ENCODE results near the gene HELZ2. TPM values are rescaled to one million over a fixed set of nuclear protein-coding genes. Genes with fewer than 3 reads are reported as not detected.
"Not testable (repeated sequence)": the region's sequence is repeated elsewhere in the genome, so short reads cannot be mapped to it uniquely, and the experiment has no call there.

HELZ2 gene
- total RNA-seq, 2 experiments from 2014 or later: 6.5 to 8.3 TPM

DNA sequence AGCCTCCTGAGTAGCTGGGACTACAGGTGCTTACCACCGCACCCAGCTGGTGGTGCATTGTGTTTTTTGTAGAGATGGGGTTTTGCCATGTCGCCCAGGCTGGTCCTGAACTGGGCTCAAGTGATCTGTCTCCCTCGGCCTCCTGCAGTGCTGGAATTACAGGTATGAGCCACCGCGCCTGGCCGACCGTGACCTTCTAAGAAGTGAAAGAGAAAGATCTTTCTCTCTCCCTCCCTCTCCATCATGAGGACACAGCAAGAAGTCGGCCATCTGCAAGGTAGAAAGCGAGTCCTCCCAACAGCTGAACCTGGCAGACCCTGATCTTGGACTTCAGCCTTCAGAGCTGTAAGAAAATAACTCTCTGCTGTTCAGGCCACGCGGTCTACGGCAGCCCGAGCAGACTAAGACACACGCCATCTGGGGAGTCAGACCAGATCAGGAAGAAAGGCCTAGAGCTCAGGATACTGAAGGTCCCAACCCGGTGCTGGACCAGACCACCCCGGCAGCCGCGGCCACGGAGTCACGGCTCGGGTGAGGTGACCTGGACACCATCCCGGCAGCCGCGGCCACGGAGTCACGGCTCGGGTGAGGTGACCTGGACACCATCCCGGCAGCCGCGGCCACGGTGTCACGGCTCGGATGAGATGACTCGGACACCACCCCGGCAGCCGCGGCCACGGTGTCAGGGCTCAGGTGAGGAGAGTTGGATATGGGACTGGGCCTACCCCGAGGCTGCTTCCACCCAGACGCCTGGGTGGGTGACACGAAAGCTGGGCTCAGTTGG lies 43.2 kb upstream of the HELZ2 start:
- no TSS peak for BruUV-seq (replicated peaks)
- no peak for DNase-seq (ENCODE audit: low spot score)
- Histone ChIP-seq H3K9me3 (ENCODE audit: low read length) (no peaks in the 10 kb centered on the region), H3K4me3 (ENCODE audit: low read depth, low read length, poor library complexity, severe bottlenecking) (no peak overlapping the region), H3K27ac (ENCODE audit: low read depth, low read length, poor library complexity, severe bottlenecking) (no peak overlapping the region), H3K4me2 (ENCODE audit: low read length) (no peak overlapping the region), H3K79me2 (ENCODE audit: insufficient read depth, low read depth, low read length) (no peaks in the 10 kb centered on the region; the same call in 1 of the 2 replicates), H3K36me3 (ENCODE audit: insufficient read depth, low read length) (peaks cover 45% of the 10 kb centered on the region), H3K9me2 (ENCODE audit: insufficient read depth, low read length) (no peaks in the 10 kb centered on the region), H3K4me1 (ENCODE audit: insufficient read depth, low read length, poor library complexity, severe bottlenecking) (no peaks in the 10 kb centered on the region), H4K20me1 (ENCODE audit: insufficient read depth, low read length) (no peaks in the 10 kb centered on the region), H2AFZ (ENCODE audit: low read length) (no peak overlapping the region)
- ChIA-PET POLR2A (no interaction called here), CTCF (ENCODE audit: unreplicated experiment) (no interaction called here)
- no peak for TF ChIP-seq EZH2phosphoT487 (IDR thresholded peaks at IDR 0.05; ENCODE audit: borderline replicate concordance, low read depth, low read length)
- TF ChIP-seq, protein P1, sequence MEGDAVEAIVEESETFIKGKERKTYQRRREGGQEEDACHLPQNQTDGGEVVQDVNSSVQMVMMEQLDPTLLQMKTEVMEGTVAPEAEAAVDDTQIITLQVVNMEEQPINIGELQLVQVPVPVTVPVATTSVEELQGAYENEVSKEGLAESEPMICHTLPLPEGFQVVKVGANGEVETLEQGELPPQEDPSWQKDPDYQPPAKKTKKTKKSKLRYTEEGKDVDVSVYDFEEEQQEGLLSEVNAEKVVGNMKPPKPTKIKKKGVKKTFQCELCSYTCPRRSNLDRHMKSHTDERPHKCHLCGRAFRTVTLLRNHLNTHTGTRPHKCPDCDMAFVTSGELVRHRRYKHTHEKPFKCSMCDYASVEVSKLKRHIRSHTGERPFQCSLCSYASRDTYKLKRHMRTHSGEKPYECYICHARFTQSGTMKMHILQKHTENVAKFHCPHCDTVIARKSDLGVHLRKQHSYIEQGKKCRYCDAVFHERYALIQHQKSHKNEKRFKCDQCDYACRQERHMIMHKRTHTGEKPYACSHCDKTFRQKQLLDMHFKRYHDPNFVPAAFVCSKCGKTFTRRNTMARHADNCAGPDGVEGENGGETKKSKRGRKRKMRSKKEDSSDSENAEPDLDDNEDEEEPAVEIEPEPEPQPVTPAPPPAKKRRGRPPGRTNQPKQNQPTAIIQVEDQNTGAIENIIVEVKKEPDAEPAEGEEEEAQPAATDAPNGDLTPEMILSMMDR (conservative IDR thresholded peaks at IDR 0.05; ENCODE audit: low read length): no peak
- intact Hi-C loops (cut with micrococcal nuclease; ENCODE audit: unreplicated experiment): no loop called here

DNA sequence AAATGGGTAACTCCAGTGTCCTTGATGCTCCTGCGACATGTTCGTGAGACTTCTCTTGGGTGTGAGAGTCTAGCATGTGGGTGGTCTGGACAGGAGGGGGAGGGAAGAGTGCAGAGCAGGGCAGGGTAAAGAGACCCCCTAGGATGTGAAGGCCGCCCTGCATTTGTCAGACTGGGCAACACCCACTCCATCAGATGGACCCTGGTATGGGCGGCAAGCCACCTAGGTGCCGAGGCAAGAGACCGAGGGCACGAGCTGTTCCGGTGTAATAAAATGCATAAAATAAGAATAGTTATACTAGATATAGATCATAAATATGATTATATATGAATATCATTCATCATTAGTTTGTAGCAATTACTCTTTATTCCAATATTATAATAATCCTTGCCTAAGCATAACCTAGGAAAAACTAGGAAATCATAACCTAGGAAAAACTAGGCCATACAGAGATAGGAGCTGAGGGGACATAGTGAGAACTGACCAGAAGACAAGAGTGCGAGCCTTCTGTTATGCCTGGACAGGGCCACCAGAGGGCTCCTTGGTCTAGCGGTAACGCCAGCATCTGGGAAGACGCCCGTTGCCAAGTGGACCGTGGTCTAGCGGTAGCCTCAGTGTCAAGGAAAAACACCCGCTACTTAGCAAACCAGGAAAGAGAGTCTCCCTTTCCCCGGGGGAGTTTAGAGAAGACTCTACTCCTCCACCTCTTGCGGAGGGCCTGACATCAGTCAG lies 40.0 kb upstream of the HELZ2 start:
- H3K4me1 ChIP-seq (ENCODE audit: insufficient read depth, low read length, poor library complexity, severe bottlenecking); H3K4me2 ChIP-seq (ENCODE audit: low read length); H3K79me2 ChIP-seq (ENCODE audit: insufficient read depth, low read depth, low read length); intact Hi-C loops (cut with micrococcal nuclease; ENCODE audit: unreplicated experiment); BruUV-seq (replicated peaks); H3K4me3 ChIP-seq (ENCODE audit: low read depth, low read length, poor library complexity, severe bottlenecking); H4K20me1 ChIP-seq (ENCODE audit: insufficient read depth, low read length); H3K27ac ChIP-seq (ENCODE audit: low read depth, low read length, poor library complexity, severe bottlenecking); H3K9me3 ChIP-seq (ENCODE audit: low read length); H3K9me2 ChIP-seq (ENCODE audit: insufficient read depth, low read length); DNase-seq (ENCODE audit: low spot score); H2AFZ ChIP-seq (ENCODE audit: low read length); POLR2A ChIA-PET; CTCF ChIA-PET (ENCODE audit: unreplicated experiment): not testable (repeated sequence)
- peaks cover 52% of the 10 kb centered on the region for H3K36me3 ChIP-seq (ENCODE audit: insufficient read depth, low read length)
- TF ChIP-seq, protein P1 (conservative IDR thresholded peaks at IDR 0.05; ENCODE audit: low read length): 0 out of 2 replicates have a peak, but pooled peaks have one; percentile 35
